Measurements from ENCODE around the gene GRXCR2.
"Not testable (repeated sequence)": the region's sequence is repeated elsewhere in the genome, so short reads cannot be mapped to it uniquely, and the experiment has no call there.

The GRXCR2 gene

DNA sequence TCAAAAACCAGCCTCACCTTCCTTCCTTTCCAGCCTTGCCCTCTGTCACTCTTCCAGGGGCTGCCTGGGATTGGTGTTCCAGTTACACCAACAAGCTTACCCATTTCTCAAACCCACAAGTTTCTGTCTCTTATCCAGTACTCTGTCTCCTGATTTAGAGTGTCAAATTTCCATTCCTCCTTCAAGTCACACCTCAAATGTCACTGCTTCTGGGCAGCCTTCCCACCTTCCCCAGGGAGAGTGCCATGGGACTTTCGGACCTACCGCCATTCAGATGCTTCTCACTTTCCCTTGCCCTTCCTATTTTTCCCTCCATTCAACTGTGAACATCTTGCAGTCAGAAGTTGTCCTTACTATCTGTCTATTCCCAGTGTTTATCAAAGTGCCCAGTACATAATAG is 2.0 kb upstream of the GRXCR2 start:
- ATAC-seq, result no peak

DNA sequence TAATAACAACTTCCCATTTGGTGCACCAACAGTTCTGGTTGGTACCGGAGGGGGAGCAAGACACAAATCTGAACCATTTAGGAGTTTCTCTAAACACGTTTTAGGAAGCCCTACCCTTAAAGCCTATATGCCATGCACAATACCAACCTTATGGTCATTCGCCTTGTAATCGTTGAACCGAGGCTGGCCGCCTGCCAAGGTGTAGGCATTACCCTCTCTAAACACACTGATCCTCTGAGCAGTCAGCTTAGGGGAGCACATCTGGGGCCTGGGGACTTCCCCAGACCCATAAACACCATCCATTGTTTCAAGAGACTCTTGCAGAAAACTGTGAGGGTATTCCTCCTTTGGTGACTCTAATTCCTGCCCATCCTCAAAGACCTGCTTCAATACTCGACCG is 328 bp downstream of the GRXCR2 start:
- no peak for ATAC-seq

GRCh38 chr5:145869753-145870152 is 3.1 kb downstream of the GRXCR2 start:
- ATAC-seq, result no peak

- no peak for ATAC-seq
Observed at GRCh38 chr5:145867806-145868205, 5.0 kb downstream of the GRXCR2 start.

GRCh38 chr5:145864432-145864831 is 8.4 kb downstream of the GRXCR2 start:
- peak in 1 of 2 donors; percentile 25 for ATAC-seq

DNA sequence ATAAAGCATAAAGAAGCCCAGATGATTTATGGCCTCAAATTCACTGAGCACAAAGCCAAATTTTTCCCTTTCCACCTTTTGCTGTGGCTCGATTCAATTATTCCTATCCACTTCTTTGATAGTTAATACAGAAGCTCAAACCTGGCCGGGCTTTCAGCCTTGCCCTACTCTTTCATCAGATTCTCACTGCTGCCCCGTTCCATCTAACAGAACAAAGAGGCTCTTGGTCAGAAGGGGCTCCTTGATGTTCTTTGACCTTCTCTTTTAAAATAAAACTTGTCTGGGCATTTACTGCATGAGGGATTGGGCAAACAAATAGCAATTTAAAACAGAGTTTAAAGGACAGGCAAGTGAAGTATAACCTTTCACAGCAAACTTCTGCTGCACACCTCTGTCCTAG is 9.8 kb downstream of the GRXCR2 start:
- no peak for ATAC-seq

- no peak for ATAC-seq
Observed at GRCh38 chr5:145859897-145860296, 12.9 kb downstream of the GRXCR2 start.

DNA sequence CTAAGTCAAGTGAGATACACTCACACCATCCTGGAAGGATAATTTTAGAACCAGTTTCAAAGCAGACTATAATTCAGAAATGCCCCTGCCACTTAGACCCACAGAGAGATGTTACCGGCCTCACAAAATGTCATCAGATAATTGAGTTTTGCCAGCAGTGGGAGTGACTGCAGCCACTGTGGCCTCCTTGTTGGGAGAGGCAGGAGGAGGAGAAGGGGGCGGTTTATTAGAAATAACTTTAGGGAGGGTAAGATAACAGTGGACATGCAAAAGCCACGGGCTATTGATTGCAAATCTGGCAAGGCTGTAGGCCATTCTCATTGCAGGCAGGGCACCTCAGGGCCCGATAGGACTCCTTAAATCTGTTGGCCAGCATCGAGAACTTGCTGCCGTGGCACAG is 13.4 kb downstream of the GRXCR2 start:
- ATAC-seq, result no peak

- no peak for ATAC-seq
Observed at GRCh38 chr5:145858959-145859358, 13.9 kb downstream of the GRXCR2 start.

DNA sequence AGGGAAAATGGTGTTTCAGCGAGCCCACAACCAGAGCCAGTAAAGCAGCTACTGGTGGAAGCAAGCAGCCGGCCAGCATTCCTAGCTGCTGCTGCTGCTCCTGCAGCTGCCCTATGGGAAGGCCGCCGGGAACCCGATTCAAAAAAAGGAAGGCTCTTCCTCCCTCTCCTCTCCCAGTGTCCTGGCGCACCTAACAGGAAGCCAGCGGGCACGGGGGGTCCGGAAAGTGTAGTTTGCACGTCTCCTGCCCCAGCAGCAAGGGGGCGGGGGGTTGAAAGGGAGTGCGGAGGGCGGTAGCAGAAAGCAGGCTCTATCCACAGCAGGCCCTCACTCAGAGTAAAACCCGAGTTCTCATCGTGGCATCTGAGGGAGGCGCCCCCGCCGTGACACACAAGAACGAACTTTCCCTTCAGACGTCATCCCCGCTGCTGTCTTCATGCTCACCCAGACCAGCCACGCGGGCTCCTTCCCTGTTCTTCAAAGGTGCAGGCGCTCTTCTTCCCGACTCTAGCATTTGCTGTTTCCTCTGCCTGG is 16.5 kb downstream of the GRXCR2 start:
- peak; percentile 45 to 58 for ATAC-seq

DNA sequence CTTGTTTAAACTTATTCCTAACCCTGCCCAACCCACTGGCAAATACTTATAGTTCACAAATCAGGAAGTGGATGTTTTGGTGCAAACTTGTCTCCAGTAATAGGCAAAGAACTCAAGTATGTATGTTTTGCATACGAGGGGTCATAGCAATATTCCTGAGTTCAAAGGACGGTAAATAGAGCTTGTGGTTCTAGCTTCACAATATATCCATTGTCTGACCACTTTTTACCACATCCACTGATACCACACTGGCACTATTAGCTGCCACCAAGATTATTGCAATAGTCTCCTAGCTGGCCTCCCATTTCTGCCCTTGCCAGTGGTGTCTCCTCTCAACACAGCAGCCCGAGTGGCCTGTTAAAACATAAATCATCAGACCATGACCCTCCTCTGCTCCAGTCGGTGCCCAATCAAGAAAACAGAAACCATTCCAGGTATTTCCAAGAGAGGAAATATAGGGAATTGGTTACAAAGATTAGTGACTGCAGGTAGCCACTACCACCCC is 17.0 kb downstream of the GRXCR2 start:
- no peak for ATAC-seq

GRCh38 chr5:145854651-145855258 is 18.1 kb downstream of the GRXCR2 start:
- ATAC-seq, result no peak

DNA sequence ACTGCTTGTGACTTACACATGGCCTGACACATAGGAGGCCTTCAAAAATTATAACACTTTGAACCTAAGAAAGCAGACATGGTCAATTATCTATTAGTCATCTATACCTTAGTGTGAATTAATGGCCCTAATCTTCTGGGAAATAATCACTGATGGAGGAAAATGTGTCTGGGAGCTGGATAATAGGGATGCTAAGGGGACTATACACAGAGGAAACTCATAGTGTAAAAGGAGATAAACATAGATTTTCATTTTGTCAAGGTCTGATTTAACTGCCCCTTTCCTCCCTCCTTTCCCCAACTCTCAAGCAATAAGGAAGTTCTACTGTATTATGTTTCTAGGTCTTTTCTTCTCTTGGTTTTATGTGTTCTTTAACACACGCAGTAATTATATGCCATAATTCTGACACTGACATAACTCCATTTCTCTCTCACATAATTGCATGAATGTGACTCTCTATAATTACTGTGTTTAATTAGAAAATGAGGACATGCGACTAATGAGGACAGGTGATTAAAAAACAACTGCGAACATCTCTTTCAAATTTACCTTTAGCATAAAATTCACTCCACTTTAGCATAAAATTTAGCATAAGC is 18.9 kb downstream of the GRXCR2 start:
- no peak for ATAC-seq

DNA sequence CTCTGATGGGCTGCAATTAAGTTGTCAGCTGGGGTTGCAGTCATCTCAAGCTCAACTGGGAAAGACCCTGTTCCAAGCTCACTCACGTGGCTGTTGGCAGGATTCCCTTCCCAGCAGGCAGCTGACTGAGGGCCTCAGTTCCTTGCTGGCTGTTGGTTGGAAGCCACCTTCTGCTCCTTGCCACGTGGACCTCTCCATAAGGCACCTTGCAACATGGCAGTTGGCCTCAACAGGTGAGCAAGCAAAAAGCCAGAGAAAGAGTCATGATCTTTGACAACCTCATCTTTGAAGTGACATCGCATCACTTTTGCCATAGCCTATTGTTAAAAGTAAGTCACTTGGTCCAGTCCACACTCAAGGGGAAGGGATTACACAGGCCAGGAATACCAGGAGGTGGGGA is 19.8 kb downstream of the GRXCR2 start:
- ATAC-seq, result no peak

DNA sequence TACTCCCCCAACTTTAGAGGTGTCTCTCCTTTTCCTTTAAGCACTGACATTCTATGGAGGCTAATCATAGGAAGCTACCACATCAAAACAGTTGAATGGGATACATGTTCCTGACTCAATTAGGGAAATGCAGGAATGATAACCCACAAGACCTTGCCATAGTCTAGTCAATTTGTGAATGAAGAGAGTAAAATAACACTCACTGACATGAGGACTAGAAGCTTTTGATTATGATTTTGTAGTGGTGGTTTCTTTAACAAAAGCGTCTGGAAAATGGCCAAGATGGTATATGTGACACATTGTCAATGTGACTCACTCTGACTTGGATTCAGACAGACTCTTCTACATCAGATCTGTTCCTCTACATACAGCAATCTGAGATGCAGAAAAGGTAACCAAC is 24.0 kb downstream of the GRXCR2 start:
- ATAC-seq, result no peak

DNA sequence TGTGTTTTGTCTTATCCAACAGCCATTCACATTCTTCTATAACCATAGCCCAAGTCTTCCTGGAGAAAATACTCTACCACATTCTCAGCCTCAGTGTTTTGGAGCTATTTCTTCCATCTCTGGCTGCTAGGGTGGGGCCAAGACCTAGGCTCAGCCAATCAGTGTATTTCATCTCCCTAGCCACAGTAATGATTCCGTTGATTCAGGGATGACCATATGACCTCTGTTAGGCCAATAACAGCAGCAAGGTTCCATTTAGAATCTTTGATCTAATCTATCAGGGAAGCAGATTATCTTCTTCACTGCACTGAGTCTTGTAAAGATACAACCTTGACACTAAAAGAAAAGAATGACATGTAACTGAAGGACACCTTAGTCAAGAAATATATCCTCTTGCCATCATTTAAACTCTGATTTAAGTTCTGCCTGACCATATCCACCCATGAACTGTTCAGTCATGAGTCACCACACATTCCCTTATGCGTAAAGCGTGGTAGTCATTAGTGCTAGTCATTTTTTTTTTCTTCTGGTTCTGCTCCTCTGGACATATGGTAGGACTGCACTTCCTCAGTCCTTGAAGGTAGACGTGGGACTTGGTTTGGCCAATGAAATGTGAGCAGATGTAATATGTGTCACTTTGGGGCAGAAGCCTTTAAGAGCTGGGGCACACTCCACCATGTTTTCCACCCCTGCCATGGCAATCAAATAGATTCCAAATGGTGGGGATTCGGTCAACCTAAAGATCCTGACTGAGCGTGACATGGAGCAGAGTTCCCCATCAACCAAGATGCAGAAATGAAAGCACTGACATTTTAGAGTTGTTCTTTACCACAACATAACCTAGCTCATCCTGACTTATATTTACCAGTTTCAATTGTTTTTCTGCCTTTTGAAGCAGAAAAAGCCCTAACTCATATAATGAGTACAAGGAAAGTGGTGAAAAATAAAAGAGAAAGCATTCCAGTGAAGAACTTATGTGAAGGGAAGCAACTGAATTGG is 25.0 kb downstream of the GRXCR2 start:
- ATAC-seq, result no peak

- ATAC-seq, result no peak
Observed at GRCh38 chr5:145846081-145846480, 26.7 kb downstream of the GRXCR2 start.

DNA sequence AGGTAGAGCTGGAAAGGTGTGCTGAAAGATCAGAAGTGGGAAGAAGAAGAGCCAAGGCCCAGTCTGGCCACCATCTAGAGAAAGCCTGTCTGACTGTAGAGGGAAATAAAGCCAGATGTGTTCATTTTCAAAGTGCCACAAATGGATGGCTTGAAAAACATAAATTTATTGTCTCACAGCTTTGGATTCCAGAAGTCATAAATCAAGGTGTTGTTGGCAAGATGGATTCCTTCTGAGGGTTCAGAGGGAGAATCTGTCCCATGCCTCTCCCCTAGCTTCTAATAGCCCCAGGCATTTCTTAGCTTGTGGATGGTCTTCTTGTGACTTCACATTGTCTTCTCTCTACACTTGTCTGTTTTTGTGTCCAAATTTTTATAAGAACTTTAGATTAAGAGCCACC is 31.5 kb downstream of the GRXCR2 start:
- no peak for ATAC-seq

DNA sequence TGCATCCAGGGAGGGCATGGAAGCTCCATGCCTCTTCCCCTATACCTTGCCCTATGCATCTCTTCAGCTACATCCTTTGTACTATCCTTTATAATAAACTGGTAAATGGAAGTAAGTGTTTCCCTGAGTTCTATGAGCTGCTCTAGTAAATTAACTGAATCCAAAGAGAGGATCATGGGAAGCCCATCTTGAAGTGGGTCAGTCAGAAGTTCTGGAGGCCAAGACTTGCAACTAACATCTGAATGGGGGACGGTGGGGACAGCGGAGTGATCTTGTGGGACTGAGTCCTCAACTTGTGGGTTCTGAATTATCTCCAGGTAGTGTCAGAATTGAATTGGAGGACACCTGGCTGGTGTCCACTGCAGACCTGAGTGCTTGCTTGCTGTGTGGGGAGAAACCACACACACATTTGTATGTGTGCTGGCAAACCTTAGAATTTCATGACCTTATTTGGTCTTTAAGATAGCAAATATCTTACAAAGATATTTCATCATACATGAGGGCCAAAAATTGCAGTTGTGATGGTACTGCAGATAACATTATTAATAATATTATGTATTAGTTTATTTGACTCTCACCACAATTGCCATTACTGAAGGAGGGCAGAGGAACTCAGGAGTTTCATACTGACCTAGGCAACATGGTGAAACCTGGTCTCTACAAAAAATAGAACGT is 32.2 kb downstream of the GRXCR2 start:
- no peak for ATAC-seq

DNA sequence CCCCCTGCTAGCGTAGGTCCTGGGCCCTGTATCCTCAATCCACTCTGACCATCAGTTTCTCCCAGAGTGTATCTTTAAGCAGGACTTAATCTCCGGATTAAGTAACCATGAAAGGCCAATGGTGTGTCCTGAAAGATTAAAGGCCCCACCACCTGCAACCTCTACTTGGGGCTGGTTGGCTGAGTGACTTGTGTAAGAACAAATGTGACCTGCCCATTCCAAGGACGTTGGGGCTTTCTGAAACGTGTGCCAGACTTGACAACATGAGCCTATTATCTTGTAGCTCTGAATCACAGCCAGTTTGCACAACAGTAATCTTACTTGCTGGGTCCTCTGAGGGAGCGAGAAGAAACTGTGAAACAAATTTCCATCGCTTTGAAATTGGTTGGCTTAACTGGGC is 34.5 kb downstream of the GRXCR2 start:
- no peak for ATAC-seq

DNA sequence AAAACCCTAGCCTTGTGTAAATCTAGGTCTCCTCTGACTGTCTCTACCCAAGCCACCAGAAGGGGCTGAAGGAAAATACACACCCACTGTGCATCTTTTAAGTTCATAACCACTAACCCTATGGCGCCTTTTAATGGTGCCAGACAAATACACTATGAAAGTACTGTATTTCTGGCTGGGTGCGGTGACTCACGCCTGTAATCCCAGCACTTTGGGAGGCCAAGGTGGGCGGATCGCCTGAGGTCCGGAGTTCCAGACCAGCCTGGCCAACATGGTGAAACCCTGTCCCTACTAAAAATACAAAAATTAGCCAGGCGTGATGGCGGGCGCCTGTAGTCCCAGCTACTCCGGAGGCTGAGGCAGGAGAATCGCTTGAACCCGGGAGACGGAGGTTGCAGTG is 36.6 kb downstream of the GRXCR2 start:
- not testable (repeated sequence) for ATAC-seq

GRCh38 chr5:145835848-145836239 is 37.0 kb downstream of the GRXCR2 start:
- ATAC-seq, result no peak

Measured in activated CD4-positive, CD25-positive, alpha-beta regulatory T cell treated with anti-CD3 and anti-CD28 coated beads, Interleukin-2, amount 50 U/mL, for 24 hours (primary cell).